Measurements from ENCODE around the gene SPPL3.

The SPPL3 gene

DNA sequence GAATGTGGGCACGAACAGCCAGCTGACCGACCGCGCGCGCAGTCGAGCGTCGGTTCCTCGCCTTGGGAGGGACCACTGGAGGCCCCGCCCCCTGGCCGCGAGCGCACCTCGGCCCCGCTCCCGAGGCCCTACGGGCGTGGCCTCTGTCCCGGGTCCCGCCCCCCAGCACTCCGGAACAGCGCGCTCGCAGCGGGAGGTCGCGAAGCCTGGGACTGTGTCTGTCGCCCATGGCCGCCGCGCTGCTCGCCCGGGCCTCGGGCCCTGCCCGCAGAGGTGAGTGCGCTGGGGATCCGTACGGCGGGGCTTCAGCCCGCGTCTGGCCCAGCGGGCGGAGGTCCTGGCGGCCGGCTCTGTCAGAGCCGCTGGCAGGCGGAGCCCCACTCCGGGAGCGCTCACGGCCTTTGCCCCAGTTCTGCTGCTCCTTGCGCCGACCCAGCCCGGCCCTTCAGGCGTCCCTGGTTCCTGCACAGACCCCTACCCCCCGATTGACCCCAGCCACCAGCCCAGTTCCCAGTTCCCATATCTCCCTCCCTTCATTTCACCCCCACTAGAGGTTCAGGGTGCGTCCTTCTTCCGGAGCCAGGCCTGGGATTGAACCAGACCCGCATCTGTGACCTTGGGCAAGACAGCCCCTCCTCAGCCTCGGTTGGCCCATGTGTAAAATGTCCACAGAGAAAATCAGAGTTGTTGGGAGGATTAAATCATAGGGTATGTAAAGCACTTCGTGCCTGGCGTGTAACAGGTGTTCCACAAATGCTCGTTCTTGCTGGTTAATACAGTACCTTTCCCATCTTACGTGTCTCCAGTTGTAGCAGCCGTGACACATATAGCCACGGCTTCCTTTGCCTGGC is 178.3 kb downstream of the SPPL3 start, which contains the start of gene ACADS:
TSS of gene ACADS (plus strand) at position 168 of the 851 bp plus-strand sequence. CDS start at position 228, 60 bp downstream.
- DNase-seq (ENCODE audit: low read depth in 2 of 3, low spot score in 1 of 3) = peak; percentile 71 to 90 (median 84)

DNA sequence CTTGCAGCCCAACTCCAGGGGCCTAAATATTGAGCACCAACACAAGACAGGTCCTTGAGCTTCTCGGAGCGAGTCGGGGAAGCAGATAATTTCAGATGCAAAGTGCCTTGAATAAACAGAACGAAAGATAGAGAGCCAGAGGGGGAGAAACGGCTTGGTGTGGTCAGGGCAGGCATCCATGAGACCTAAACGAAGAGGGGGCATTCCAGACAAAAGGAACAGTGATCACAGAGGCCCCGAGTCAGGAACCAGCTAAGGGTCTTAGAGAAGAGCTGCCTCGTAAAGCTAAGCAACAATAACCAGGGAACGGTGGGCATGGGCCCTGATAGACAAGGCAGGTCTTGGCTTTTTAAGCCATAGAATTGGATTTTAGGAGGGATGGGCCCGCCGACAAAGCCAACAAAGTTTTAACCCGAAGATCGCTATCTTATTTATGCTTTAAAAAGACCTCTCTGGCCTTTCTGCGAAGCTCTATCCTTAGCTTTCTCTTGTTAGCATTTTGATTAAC is 179.0 kb downstream of the SPPL3 start:
- no peak for DNase-seq (ENCODE audit: low read depth in 2 of 3, low spot score in 1 of 3)

DNA sequence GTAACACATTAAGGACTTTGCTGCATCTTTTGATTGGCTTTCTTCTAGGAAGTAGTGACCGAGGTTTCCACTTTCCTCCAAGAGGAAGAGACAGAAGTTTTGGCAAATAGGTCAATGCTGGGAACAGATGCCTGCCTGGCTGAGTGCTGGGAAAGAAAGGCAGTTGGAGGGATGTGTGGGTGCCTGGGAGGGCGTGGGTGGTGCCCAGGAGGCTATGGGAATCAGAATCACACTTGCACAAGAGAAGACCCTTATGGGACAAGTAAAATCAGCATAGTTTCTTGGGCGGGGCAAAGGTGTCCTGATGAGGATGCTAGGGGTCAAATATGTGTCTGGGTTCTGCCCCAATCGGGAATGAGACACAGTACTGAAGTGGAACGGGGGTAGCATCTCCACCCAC is 179.4 kb downstream of the SPPL3 start:
- DNase-seq (ENCODE audit: low read depth in 2 of 3, low spot score in 1 of 3) = no peak

DNA sequence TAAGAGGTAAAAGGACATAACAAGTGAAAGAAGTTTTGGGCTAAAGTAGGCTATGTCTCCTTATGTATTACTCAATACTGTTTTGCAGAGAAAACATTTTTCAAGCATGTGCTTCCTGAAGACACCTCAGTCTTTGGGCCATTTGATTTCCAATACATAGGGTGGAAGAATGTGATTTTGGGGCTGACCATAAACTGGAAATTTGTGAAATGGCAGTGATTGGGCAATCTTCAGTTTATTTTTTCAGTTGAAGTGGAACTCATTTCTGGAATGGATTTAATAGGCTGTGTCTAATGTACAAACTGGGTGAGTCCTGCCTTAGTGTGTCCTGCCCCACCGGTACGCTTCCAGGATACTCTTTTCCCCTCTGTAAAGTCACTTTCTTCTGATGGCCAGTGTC is 181.4 kb downstream of the SPPL3 start:
- no peak for DNase-seq (ENCODE audit: low read depth in 2 of 3, low spot score in 1 of 3)

DNA sequence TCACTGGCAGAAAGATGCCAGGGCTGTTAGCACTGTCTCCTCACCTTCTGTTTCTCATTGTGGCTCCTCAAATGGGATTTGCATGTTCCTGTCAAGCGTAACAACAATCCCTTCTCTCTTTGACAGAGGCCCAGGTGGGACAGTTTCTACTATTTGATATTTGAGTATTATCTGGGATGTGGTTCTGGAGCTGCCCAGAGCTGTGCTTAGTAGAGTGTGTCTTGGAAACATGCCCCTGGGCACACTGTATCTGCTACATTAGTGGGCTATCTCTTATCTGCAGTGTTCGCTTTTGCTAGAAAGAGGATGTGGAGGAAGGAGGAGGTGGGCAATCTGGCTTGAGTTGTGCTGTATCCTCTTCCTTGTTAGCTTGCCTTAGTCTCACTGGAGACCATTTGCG is 182.3 kb downstream of the SPPL3 start:
- DNase-seq (ENCODE audit: low read depth in 2 of 3, low spot score in 1 of 3) = no peak

DNA sequence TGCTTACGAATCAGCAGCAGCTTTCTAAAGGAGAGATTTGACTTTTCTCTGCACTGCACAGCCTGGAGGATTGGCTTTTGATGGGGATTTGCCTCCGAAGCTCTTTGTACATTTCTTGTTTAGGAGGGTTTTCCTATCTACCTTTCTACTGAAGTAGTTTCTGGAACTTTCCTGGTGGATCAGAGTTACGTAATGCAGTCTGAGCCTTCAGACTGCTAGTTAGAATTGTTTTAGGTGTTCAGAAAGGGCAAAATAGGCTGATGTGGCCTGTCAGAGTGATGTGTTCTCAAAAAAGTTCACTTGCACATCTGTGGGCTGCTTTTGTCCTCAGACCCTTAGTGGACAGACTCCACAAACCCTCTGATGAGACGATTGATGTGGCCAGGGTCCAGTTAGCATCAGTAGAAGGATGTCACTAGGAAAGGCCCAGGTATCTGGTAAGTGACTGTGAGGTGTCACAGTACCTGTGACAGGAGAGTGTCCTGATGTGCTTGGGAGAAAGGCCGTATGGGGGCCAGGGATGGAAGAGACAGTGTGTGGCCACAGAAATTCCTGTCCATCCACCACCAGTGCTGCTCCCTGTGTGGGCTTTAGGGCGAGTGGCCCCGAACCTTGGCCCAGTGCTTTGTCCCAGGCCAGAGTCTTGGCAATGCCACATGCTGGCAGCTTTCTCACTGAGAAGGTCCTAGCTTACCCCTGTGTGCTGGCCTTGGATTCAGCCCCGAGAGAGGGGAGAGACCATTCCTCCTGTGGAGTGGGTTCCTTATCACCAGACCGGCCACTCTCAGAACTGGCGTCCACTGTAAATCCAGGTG is 183.0 kb downstream of the SPPL3 start:
- DNase-seq (ENCODE audit: low read depth in 2 of 3, low spot score in 1 of 3) = no peak

DNA sequence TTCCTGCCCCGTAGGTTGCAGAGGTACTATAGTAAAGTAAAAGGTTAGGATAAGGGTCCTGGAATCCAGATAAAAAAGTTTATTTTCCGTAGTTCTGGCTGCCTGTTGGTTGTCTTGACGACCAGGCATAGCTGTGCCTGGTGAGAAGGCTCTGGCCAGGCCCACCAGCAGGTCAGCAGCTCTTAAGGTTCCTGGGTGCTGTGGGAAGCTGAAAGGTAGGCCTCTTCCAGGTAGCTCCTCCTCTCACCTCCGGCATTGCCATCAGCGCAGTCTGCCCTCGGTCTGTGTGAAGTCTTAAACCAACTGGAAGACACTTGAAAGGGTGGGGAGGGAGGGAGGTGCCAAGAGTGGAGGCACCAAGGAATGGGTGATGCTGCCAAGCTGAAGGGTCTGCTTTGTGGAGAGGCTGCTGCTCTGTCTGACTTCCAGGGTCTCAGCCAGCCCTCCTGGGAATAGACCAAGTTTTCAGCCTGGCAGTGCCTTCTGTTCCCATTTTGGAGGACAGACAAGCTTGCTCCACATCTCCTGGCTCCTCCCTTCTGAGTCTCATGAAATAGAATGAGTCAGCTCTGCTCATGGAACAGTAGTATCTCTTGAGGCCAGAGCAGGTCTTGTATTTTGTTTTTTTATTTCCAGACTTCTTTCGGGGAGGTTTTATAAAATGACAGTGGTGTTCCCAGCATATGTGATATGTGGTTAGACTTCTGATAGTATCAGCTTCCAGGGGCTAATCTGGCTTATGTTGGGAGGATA is 183.7 kb downstream of the SPPL3 start:
- DNase-seq (ENCODE audit: low read depth in 2 of 3, low spot score in 1 of 3) = no peak

DNA sequence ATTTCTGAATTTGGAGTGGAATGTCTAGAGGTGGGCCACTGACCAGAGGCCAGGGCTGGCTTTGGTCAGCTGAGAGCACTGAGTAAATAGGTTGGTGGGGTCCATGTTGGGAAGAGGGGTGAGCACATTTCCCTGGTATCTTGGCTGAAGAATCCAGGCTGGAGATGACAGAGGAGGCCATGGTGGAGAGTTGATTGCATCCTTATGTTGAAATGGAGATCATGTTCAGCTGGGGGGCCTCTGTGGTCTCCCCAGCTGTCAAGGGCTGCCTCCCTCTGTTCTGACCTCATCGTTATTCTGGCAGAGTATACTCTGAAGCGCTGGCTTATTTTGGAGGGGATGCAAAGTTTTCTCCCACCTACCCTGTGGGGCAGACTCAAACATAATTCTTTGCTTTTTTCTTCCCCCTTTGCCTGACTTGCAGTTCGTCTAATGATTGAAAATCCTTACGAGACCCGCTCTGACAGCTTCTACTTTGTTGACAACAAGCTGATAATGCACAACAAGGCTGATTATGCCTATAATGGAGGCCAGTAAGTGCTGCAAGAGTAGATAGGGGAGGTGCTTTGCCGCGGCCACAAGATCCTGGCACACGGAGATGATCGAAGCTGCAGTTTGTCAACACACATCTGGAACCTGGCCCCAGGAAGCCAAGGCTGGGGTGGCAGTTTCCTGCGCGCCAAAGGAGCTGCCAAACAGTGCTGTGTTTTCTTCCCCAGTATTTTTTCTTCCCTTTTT is 184.5 kb downstream of the SPPL3 start:
- DNase-seq (ENCODE audit: low read depth in 2 of 3, low spot score in 1 of 3) = no peak

DNA sequence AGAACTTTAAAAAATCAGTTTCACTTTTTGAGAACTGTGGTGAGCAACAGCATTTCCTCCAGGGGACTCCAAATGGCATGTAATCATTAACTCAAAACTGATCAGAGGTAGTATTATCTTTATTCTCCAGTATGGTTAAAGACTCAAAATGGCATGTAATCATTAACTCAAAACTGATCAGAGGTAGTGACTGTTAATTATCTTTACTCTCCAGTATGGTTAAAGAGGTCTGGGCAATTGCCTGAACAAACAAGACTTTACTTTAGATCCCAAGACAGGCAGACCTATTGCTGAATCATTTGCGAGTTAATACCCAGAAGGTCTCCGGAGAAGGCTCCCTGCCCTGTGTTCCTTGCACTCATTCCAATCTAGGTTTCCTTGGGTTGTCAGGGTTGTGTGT is 185.1 kb downstream of the SPPL3 start:
- DNase-seq (ENCODE audit: low read depth in 2 of 3, low spot score in 1 of 3) = no peak

DNA sequence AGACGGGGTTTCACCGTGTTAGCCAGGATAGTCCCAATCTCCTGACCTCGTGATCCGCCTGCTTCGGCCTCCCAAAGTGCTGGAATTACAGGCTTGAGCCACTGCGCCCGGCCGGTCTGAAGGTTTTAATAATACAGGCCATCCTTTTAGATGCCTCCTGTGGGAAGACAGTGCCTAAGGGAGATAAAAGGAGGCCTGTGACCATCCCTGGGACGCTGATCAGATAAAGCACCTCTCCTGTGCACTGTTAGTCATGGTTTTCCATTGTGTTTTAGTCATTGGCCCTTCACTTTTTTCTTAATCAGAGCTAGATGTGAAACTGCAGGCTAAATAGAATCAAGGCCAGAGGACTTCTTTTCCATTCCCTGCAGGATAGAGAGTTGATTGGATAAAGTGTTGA is 186.1 kb downstream of the SPPL3 start:
- DNase-seq (ENCODE audit: low read depth in 2 of 3, low spot score in 1 of 3) = no peak

DNA sequence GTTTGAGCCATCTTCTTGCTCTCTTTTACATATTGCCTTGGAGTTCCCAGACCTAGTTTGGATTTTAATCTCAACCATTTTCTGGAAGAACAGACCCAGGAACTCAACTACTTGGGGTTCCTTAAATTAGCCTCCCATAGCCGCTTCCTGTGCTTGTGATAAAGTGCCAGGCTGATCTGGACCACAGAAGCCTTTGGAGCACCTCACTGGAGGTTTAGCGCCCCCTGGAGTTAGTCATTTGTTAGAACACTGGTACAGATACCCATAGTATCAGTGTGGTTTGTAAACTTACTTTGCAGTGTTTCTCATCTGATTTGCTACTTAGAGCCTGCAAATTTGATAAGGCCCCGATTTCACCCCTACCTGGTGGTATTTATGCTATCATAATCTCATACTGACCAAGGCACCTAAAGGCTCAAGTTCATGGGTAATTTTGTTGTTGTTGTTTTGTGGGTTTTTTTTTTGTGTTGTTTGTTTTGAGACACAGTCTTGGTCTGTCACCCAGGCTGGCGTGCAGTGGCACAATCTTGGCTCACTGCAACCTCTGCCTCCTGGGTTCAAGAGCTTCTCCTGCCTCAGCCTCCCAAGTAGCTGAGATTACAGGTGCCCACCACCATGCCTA is 190.2 kb downstream of the SPPL3 start:
- peak; percentile 48 to 89 (median 54) for DNase-seq (ENCODE audit: low read depth in 2 of 3, low spot score in 1 of 3)

DNA sequence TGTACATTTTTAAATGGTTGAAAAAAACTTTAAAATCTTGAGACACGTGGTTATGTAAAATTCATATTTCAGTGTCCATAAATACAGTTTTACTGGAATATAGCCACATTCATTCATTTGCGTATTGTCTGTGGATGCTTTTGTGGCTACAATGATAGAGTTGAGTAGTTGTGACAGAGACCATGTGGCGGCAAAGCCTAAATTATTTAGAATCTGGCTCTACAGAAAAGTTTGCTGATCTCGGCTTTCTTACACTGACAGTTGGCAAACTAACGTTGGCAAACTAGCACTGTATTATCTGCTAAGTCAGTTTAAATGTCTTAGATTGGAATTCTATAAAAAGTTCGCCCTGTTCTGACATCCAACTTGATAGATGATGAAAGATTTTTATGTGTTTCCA is 191.5 kb downstream of the SPPL3 start:
- DNase-seq (ENCODE audit: low read depth in 2 of 3, low spot score in 1 of 3) = no peak

Data from stimulated activated CD4-positive, alpha-beta T cell treated with anti-CD3 and anti-CD28 coated beads, Interleukin-12 subunit alpha, Interleukin-12 subunit beta, amount 100 ng/mL, for 48 hours (primary cell).